Gastrocnemius medialis (tissue), 4 donors: Measurements from ENCODE around the gene DNAJC11. TPM values are rescaled to one million over a fixed set of nuclear protein-coding genes. Genes with fewer than 3 reads are reported as not detected.

ENCODE experiments used
- ATAC-seq, 2 donors: fragments of 150-250 bp; one replicate each; pipeline ENCODE4 v1.9.1; 2016
- DNase-seq, 2 donors: peaks; one replicate each; pipeline ENCODE4 v3.0.0-alpha.2; 2019
- H3K27ac ChIP-seq, 4 donors: fragments of 200-600 bp; sonication (generic); 1 replicate in 1 of 4; 2 replicates in 3 of 4; pipeline ENCODE4 v1.5.1; 2016 to 2018; ENCODE audit warnings: mild to moderate bottlenecking in 2 of 4, moderate library complexity in 1 of 4
- H3K27me3 ChIP-seq, 3 donors: fragments of 200-600 bp; sonication (generic) in 2 of 3; 1 replicate in 1 of 3; 2 replicates in 2 of 3; pipeline versions ENCODE4 v1.5.1 to v1.6.0; 2016 to 2019; ENCODE audit warnings: mild to moderate bottlenecking in 1 of 3, moderate library complexity in 1 of 3
- H3K36me3 ChIP-seq, 2 donors: fragments of 200-600 bp; sonication (generic) in 1 of 2; one replicate each; pipeline ENCODE4 v1.5.1; 2017 to 2018
- H3K4me1 ChIP-seq, 2 donors: fragments of 200-600 bp; sonication (generic) in 1 of 2; one replicate each; pipeline ENCODE4 v1.5.1; 2016 to 2017; ENCODE audit warnings: mild to moderate bottlenecking in 2 of 2
- H3K4me3 ChIP-seq, 4 donors: fragments of 200-600 bp; sonication (generic) in 3 of 4; 1 replicate in 1 of 4; 2 replicates in 3 of 4; pipeline ENCODE4 v1.5.1; 2016 to 2019; ENCODE audit warnings: mild to moderate bottlenecking in 2 of 4
- H3K9me3 ChIP-seq, 3 donors: fragments of 200-600 bp; sonication (generic) in 2 of 3; 1 replicate in 1 of 3; 2 replicates in 2 of 3; pipeline ENCODE4 v1.5.1; 2016 to 2019
- CTCF ChIP-seq, 5 experiments: fragments of 450-650 bp in 3 of 5; fragments of 200-600 bp in 2 of 5; sonication (generic) in 2 of 5; IDR thresholded peaks in 4 of 5; conservative IDR thresholded peaks in 1 of 5; 1 replicate in 4 of 5; 2 replicates in 1 of 5; pipeline ENCODE4 v1.5.1; 2016 to 2019; ENCODE audit warnings: antibody characterized with exemption in 5 of 5, mild to moderate bottlenecking in 3 of 5, moderate library complexity in 3 of 5
- POLR2A ChIP-seq, 2 donors: fragments of 450-650 bp; IDR thresholded peaks; one replicate each; pipeline ENCODE4 v1.6.1; 2017; ENCODE audit warnings: antibody characterized with exemption in 2 of 2, mild to moderate bottlenecking in 2 of 2, moderate library complexity in 2 of 2
- in situ Hi-C, 4 donors: fragments of 200-750 bp; cut with MboI; loops; one replicate each; pipeline versions ENCODE4 v1.15.0 to v1.8.0; 2017; ENCODE audit warnings: low sequenced_read_pairs in 4 of 4
- intact Hi-C: fragments of 100-400 bp; cut with DNase I; formaldehyde crosslinking; loops from one replicate; pipeline ENCODE4 v1.15.1; 2023; ENCODE audit warnings: low total_unique reads
- total RNA-seq, 4 donors: library from RNA; depleted of rRNA; stranded (reverse); fragments of >200 nt; gene quantifications; one replicate each; pipeline versions ENCODE4 v1.1.0 to v1.2.3, GENCODE V29; 2016

The DNAJC11 gene
- total RNA-seq, 4 donors from 2014 or later = 23.3 to 40.7 (median 30.8) TPM

GRCh38 chr1:6613361-6614018 is 88.1 kb downstream of the DNAJC11 start, which contains the start of gene PHF13:
TSS of gene PHF13 (plus strand) at chr1:6613731. CDS start at chr1:6614067, 336 bp downstream.
- peak within 1 kb of the TSS; percentile 97 to 100 (median 98) for H3K27ac ChIP-seq
- H3K27me3 ChIP-seq = no peaks in the 10 kb centered on the region
- no peaks in the 10 kb centered on the region for H3K9me3 ChIP-seq
- DNase-seq = peak; percentile 99 to 100
- ATAC-seq = peak; percentile 81
- intact Hi-C loops = loop anchor here (1.0 kb wide), 3 partner anchors 10 to 34 kb away; partner anchors contain the start of gene ZBTB48
- H3K4me3 ChIP-seq = peak within 1 kb of the TSS; percentile 90 to 100 (median 95)
- H3K4me1 ChIP-seq = peaks cover 35 to 37% of the 10 kb centered on the region in 2 donors
- peak in 1 of 5 experiments; percentile 11 for TF ChIP-seq CTCF (IDR thresholded peaks at IDR 0.05 in 4 of 5, conservative IDR thresholded peaks at IDR 0.05 in 1 of 5)
- TF ChIP-seq POLR2A (IDR thresholded peaks at IDR 0.05) = peak; percentile 89
- in situ Hi-C loops = no loop called here
- no peaks in the 10 kb centered on the region for H3K36me3 ChIP-seq

GRCh38 chr1:6612641-6613360 is 88.8 kb downstream of the DNAJC11 start:
- TF ChIP-seq CTCF (IDR thresholded peaks at IDR 0.05 in 4 of 5, conservative IDR thresholded peaks at IDR 0.05 in 1 of 5) = peak in 3 of 5 experiments; percentile 3 to 30 (median 28)
- TF ChIP-seq POLR2A (IDR thresholded peaks at IDR 0.05) = peak; percentile 42 to 66

GRCh38 chr1:6603915-6604558 is 97.6 kb downstream of the DNAJC11 start:
- intact Hi-C loops (loop anchor here (1.0 to 5.0 kb wide), 2 partner anchors 9 to 178 kb away; partner anchors contain the start of gene PHF13), in situ Hi-C loops (no loop called here)
- Histone ChIP-seq H3K9me3 (no peaks in the 10 kb centered on the region), H3K4me1 (peaks cover 34 to 43% of the 10 kb centered on the region in 2 donors), H3K4me3 (peak overlapping the region; percentile 76 to 92 (median 88)), H3K27ac (peak overlapping the region; percentile 98 to 100 (median 100)), H3K36me3 (peaks cover 0 to under 1% of the 10 kb centered on the region in 2 donors), H3K27me3 (no peaks in the 10 kb centered on the region)
- DNase-seq (peak; percentile 58 to 84), ATAC-seq (peak; percentile 2 to 9)
- peak in 3 of 5 experiments; percentile 27 to 48 (median 29) for TF ChIP-seq CTCF (IDR thresholded peaks at IDR 0.05 in 4 of 5, conservative IDR thresholded peaks at IDR 0.05 in 1 of 5)
- TF ChIP-seq POLR2A (IDR thresholded peaks at IDR 0.05) = no peak

More at GRCh38 chr1:6612641-6613360, 88.8 kb downstream of the DNAJC11 start:
- H3K4me1 ChIP-seq = peaks cover 36 to 38% of the 10 kb centered on the region in 2 donors
- intact Hi-C loops (loop anchor here (1.0 kb wide), 3 partner anchors 10 to 34 kb away; partner anchors contain the start of gene ZBTB48), in situ Hi-C loops (no loop called here)
- ATAC-seq (peak; percentile 57 to 63), DNase-seq (peak in 1 of 2 donors; percentile 71)
- H3K9me3 ChIP-seq = no peaks in the 10 kb centered on the region
- H3K27ac ChIP-seq = peak overlapping the region; percentile 97 to 100 (median 98)
- H3K27me3 ChIP-seq = no peaks in the 10 kb centered on the region
- no peaks in the 10 kb centered on the region for H3K36me3 ChIP-seq
- peak overlapping the region; percentile 83 to 95 (median 91) for H3K4me3 ChIP-seq

GRCh38 chr1:6603238-6603914 is 98.2 kb downstream of the DNAJC11 start:
- ATAC-seq (peak; percentile 34 to 40), DNase-seq (peak; percentile 68 to 84)
- TF ChIP-seq CTCF (IDR thresholded peaks at IDR 0.05 in 4 of 5, conservative IDR thresholded peaks at IDR 0.05 in 1 of 5) (no peak), POLR2A (IDR thresholded peaks at IDR 0.05) (no peak)
- peaks cover 36 to 44% of the 10 kb centered on the region in 2 donors for H3K4me1 ChIP-seq
- in situ Hi-C loops (no loop called here), intact Hi-C loops (loop anchor here (1.0 to 5.0 kb wide), 2 partner anchors 10 to 179 kb away; partner anchors contain the start of gene PHF13)
- peak overlapping the region; percentile 76 to 92 (median 88) for H3K4me3 ChIP-seq
- H3K36me3 ChIP-seq = peaks cover 0 to 7% of the 10 kb centered on the region in 2 donors
- H3K27me3 ChIP-seq = no peaks in the 10 kb centered on the region
- peak overlapping the region; percentile 98 to 100 (median 100) for H3K27ac ChIP-seq
- no peaks in the 10 kb centered on the region for H3K9me3 ChIP-seq
